ENCODE results near the gene TELO2. TPM values are rescaled to one million over a fixed set of nuclear protein-coding genes. Genes with fewer than 3 reads are reported as not detected.

Gene TELO2
- total RNA-seq, result 23.1 and 31.9 TPM in 2 replicates

GRCh38 chr16:1492923-1493745 is at the start of gene TELO2:
Gene TELO2 (plus strand): TSS chr16:1493360. CDS start chr16:1494282, 922 bp downstream.

GRCh38 chr16:1443980-1444729 is 49.0 kb upstream of the TELO2 start, which contains the start of gene CCDC154:
Gene CCDC154 (minus strand): TSS chr16:1444556. CDS start chr16:1444322, 234 bp downstream.

GRCh38 chr16:1474796-1475551 is 18.2 kb upstream of the TELO2 start, which contains the start of gene CLCN7:
Gene CLCN7 (minus strand): TSS chr16:1475028. CDS start chr16:1474974, 54 bp downstream.

GRCh38 chr16:1488619-1489018 is 4.5 kb upstream of the TELO2 start, which contains the start of gene PTX4:
Gene PTX4 (minus strand): TSS chr16:1488944. CDS start chr16:1488909, 35 bp downstream.

GRCh38 chr16:1533443-1533951 is 40.3 kb downstream of the TELO2 start, which contains the start of gene TMEM204:
Gene TMEM204 (plus strand): TSS chr16:1533666. CDS start chr16:1534276, 610 bp downstream.

Other genes with a start within 250 kb of the TELO2 start
- gene TPSD1, start 237.3 kb upstream of the TELO2 start, total RNA-seq, result not detected in 2 replicates
- gene UBE2I, start 183.7 kb upstream of the TELO2 start, total RNA-seq, result 46.7 and 58.3 TPM in 2 replicates
- gene BAIAP3, start 159.7 kb upstream of the TELO2 start, total RNA-seq, result under 0.01 TPM in 2 replicates
- 48.9 and 52.9 TPM in 2 replicates for gene TSR3, start 141.5 kb upstream of the TELO2 start, total RNA-seq
- gene GNPTG, start 141.4 kb upstream of the TELO2 start, total RNA-seq, result 27.0 and 35.6 TPM in 2 replicates
- 5.5 and 8.4 TPM in 2 replicates for gene UNKL, start 78.7 kb upstream of the TELO2 start, total RNA-seq
- 14.1 and 15.1 TPM in 2 replicates for gene UQCC4, start 72.6 kb upstream of the TELO2 start, total RNA-seq
- gene PERCC1, start 62.3 kb upstream of the TELO2 start, total RNA-seq, result not detected in 2 replicates
- gene CCDC154, start 48.8 kb upstream of the TELO2 start, total RNA-seq, result under 0.01 and 0.20 TPM in 2 replicates
- 80.0 and 107 TPM in 2 replicates for gene CLCN7, start 18.3 kb upstream of the TELO2 start, total RNA-seq
- under 0.01 and 0.39 TPM in 2 replicates for gene PTX4, start 4.4 kb upstream of the TELO2 start, total RNA-seq
- gene TMEM204, start 40.3 kb downstream of the TELO2 start, total RNA-seq, result 14.9 and 15.8 TPM in 2 replicates
- 21.3 and 25.2 TPM in 2 replicates for gene IFT140, start 118.7 kb downstream of the TELO2 start, total RNA-seq
- gene CRAMP1, start 119.0 kb downstream of the TELO2 start, total RNA-seq, result 9.6 and 13.5 TPM in 2 replicates
- gene JPT2, start 184.9 kb downstream of the TELO2 start, total RNA-seq, result 52.2 and 57.7 TPM in 2 replicates
- gene MAPK8IP3, start 212.8 kb downstream of the TELO2 start, total RNA-seq, result 40.4 and 57.9 TPM in 2 replicates

Measured in subcutaneous preadipocyte (primary cell).